Duodenal mucosa (tissue), 2 donors: ENCODE data around the gene NFIA.

Experiments used
- H3K27ac ChIP-seq: one replicate; pipeline ENCODE4 v1.7.0; 2013; ENCODE audit warnings: low read depth, low read length
- H3K27me3 ChIP-seq, 2 donors: one replicate each; pipeline ENCODE4 v1.7.0; 2013; ENCODE audit warnings: low read length in 2 of 2, control low read depth in 1 of 2; ENCODE audit not compliant: insufficient read depth in 2 of 2, control insufficient read depth in 1 of 2
- H3K36me3 ChIP-seq, 2 donors: one replicate each; pipeline ENCODE4 v1.7.0; 2013; ENCODE audit warnings: low read length in 2 of 2, control low read depth in 1 of 2; ENCODE audit not compliant: insufficient read depth in 2 of 2, control insufficient read depth in 1 of 2
- H3K4me1 ChIP-seq, 2 donors: one replicate each; pipeline ENCODE4 v1.7.0; 2013; ENCODE audit warnings: low read length in 2 of 2, control low read depth in 1 of 2; ENCODE audit not compliant: insufficient read depth in 2 of 2, control insufficient read depth in 1 of 2
- H3K4me3 ChIP-seq, 2 donors: one replicate each; pipeline ENCODE4 v1.7.0; 2013; ENCODE audit warnings: low read length in 2 of 2, low read depth in 1 of 2
- H3K9ac ChIP-seq, 2 donors: one replicate each; pipeline ENCODE4 v1.7.0; 2013; ENCODE audit warnings: low read length in 2 of 2, low read depth in 1 of 2
- H3K9me3 ChIP-seq, 2 donors: one replicate each; pipeline ENCODE4 v1.7.0; 2013; ENCODE audit warnings: low read length in 2 of 2, control low read depth in 1 of 2; ENCODE audit not compliant: control insufficient read depth in 1 of 2

NFIA gene

DNA sequence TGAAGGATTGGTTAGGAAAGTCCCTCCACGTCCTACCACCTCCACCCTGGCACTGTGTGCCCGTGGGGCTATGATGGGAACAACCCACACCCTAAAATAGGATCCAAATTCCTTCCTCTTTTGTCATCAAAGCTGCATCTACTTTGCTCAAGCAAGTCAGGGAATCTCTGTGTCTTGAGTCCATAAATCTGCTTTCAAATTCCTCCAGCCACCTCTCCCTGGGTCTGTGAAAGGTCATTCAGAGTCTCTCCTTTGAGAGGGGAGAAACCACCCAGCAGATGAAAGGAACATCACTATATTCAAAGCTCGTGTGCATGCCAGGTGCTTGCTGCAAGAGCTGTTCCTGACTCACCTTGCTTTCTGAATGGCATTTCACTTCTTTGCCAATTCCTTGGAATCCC, 399.0 kb downstream of the NFIA start:
- Histone ChIP-seq H3K27ac (no peak overlapping the region), H3K27me3 (no peaks in the 10 kb centered on the region), H3K9me3 (no peaks in the 10 kb centered on the region), H3K4me1 (peaks cover 0 to 4% of the 10 kb centered on the region in 2 donors), H3K9ac (no peak overlapping the region), H3K36me3 (no peaks in the 10 kb centered on the region), H3K4me3 (no peak overlapping the region)

DNA sequence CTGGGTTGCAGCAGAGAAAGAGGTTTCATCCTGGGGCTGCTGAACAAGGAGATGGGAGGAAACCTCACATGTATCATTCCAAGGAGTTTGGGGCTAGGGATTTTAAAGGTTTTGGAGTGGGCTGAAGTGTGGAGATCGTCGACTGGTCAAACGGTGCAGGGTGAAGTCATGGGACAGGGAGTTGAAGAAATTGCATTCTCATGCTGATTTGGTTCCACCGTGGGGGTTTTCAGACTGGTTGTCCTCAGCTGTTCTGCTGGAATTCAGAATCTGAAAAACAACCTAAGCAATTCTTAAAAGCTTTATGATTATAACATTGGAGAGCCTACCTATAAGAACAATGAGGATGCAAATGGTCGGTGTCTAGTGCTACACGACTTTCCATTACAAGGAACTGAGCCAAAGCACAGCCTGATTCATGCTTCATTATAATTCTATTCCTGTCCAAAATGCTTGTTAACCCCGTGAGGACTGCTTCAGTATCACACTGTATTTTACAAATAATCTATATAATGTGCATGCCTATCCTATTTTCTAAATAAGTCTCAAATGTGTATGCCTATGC, 399.9 kb downstream of the NFIA start:
- no peaks in the 10 kb centered on the region for H3K36me3 ChIP-seq
- H3K27ac ChIP-seq: no peak overlapping the region
- H3K9me3 ChIP-seq: no peaks in the 10 kb centered on the region
- H3K9ac ChIP-seq: no peak overlapping the region
- peaks cover 0 to 11% of the 10 kb centered on the region in 2 donors for H3K4me1 ChIP-seq
- H3K4me3 ChIP-seq: no peak overlapping the region
- no peaks in the 10 kb centered on the region for H3K27me3 ChIP-seq

DNA sequence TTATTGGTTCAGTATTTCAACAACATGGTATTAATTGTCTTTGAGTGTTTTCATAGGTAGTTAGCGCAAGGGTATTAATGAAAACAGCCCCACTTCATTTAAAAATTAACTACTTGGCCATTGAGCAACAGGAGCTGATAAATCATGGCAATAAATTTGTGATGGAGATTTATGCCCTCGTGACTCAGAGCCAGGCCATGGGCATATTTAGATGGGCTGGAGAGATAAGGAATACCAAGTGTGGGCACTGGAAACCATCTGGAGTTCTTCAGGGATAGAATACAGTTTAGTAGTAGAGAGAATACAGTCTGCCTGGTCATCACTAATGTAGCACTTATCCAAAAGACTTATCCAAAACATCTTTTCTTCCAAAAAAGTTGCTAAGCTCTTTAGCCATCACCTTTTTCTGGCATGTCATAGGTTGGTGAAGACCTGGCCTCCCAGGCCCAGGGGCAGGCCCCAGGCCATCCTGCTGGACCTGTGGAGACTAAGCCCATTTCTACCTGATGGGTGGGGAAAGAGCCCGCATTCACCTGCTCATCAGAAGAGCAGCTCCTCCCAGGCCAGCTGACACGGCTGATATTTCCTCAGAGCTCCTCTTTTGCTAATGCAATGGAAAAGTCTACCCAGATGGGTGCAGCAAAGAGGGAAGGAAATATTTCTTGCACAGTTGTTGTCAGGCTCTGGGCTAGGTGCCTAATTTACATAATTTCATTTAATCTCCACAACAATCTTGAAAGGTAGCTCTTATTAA, 404.6 kb downstream of the NFIA start:
- Histone ChIP-seq H3K9me3 (no peaks in the 10 kb centered on the region), H3K27ac (no peak overlapping the region), H3K9ac (no peak overlapping the region), H3K4me1 (peaks cover 0 to 11% of the 10 kb centered on the region in 2 donors), H3K4me3 (no peak overlapping the region), H3K36me3 (no peaks in the 10 kb centered on the region), H3K27me3 (no peaks in the 10 kb centered on the region)

DNA sequence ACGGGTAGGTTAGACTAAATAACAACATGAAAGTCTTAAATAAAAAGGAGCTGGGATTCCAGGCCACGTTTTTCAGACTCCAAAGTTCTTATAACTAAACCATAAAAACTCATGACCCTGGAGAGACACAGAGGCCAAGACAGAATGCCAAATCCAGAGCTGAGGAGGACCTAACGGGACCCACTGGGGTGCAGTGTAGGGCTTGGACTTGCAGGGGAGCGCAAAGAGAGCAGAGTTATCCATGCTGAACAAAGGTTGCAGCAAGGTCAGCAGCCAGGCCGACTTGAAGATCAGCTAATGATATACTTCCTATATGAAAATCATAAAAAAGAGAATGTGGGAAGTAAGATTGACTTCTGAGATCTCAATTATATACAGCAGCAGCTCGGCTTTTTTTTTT, 405.4 kb downstream of the NFIA start:
- Histone ChIP-seq H3K4me3 (no peak overlapping the region), H3K4me1 (peaks cover 0 to 11% of the 10 kb centered on the region in 2 donors), H3K27ac (no peak overlapping the region), H3K9ac (no peak overlapping the region), H3K9me3 (no peaks in the 10 kb centered on the region), H3K36me3 (no peaks in the 10 kb centered on the region), H3K27me3 (no peaks in the 10 kb centered on the region)

DNA sequence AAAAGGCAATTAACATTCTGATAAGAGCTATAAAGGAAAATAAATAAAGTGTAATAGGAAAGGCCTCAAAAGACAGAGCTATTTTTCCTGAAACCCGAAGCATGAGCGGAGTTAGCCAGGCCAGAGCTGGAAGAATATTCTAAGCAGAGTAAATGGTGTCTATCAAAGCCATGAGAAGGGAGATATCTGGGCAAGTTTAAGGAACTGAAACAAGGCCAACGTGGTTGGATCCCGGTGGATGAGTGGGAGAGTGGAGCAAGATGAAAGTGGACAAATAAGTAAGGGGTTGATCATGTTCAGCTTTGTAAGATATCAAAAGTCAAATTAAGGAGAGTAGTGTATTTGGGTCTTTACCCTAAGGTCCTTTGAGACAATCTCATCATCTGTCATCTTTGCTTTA, 408.6 kb downstream of the NFIA start:
- H3K9ac ChIP-seq: no peak overlapping the region
- no peaks in the 10 kb centered on the region for H3K27me3 ChIP-seq
- no peak overlapping the region for H3K4me3 ChIP-seq
- no peaks in the 10 kb centered on the region for H3K36me3 ChIP-seq
- no peaks in the 10 kb centered on the region for H3K9me3 ChIP-seq
- H3K4me1 ChIP-seq: peaks cover 0 to 11% of the 10 kb centered on the region in 2 donors
- no peak overlapping the region for H3K27ac ChIP-seq

DNA sequence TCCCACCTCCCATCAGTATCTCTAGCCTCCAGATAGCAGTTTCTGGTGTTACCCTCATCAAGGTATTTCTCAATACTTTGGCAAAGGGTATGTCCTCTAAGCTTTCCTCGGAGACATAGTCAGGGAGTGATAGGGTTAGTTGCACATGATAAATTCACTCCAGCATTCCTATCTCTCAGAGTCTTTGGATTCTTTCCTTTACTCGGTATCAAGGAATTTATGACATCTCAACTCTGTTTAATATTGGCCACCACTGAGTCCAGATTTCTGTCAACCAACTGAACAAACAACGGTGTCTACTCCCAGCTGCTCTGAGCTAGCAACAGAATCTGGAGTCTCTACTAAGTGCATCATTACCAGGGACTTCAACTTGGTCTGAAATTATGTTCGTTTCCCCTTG, 409.1 kb downstream of the NFIA start:
- Histone ChIP-seq H3K4me3 (no peak overlapping the region), H3K4me1 (peaks cover 0 to 5% of the 10 kb centered on the region in 2 donors), H3K9me3 (no peaks in the 10 kb centered on the region), H3K27ac (no peak overlapping the region), H3K9ac (no peak overlapping the region), H3K27me3 (no peaks in the 10 kb centered on the region), H3K36me3 (no peaks in the 10 kb centered on the region)

DNA sequence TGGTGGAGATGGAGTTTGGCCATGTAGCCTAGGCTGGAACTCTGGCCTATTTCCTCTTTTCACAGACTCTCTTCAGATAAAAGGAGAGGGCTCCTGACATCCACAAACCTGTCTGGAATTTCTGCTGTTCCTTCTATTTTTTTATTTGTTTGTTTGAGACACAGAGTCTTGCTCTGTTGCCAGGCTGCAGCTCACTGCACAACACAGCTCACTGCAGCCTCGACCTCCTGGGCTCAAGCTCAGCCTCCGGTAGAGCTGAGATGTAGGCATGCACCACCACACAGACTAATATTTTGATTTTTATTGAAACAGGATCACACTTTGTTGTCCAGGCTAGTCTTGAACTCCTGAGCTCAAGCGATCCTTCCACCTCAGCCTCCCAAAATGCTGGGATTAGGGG, 411.6 kb downstream of the NFIA start:
- H3K9ac ChIP-seq: no peak overlapping the region
- no peak overlapping the region for H3K4me3 ChIP-seq
- H3K9me3 ChIP-seq: no peaks in the 10 kb centered on the region
- no peaks in the 10 kb centered on the region for H3K36me3 ChIP-seq
- H3K27me3 ChIP-seq: no peaks in the 10 kb centered on the region
- no peak overlapping the region for H3K27ac ChIP-seq
- no peaks in the 10 kb centered on the region for H3K4me1 ChIP-seq

DNA sequence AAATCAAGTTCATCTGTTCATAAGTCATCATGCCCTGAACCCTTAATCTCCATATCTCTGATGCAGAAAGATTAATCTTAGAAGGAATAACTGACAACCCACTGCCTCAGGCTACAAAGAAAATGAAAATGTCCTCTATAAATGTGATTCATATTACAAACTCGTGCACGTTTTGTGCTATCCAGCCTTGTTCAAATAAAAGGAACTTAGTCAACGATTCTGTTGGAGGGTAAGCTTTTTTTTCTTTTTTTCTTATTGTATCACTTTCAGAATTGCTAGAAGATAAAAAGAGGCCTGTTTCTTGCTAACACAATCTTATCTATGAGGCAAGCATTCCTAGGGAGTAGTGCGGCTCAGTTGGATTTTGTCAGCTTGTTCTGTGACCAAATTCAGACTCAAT, 414.1 kb downstream of the NFIA start:
- Histone ChIP-seq H3K27me3 (no peaks in the 10 kb centered on the region), H3K9ac (no peak overlapping the region), H3K9me3 (no peaks in the 10 kb centered on the region), H3K4me1 (no peaks in the 10 kb centered on the region), H3K27ac (no peak overlapping the region), H3K36me3 (no peaks in the 10 kb centered on the region), H3K4me3 (no peak overlapping the region)

DNA sequence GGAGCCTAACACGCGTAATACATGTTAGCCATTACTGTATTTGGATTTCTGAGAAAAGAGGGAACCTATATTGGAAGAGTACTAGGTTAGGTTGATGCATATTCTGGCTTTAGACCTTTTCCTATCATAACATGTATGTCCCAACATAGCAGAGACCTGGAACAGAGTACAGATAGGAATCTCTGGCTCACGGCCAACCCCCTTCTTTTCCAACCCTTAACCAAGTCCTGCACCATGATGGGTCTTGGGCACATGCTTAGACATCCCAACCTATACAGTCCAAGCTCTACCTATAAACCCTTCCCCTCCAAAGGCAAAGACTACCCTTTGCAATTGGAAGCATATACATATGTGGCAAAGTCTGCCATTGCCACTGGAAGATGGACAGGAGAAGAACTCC, 414.7 kb downstream of the NFIA start:
- Histone ChIP-seq H3K4me3 (no peak overlapping the region), H3K27ac (no peak overlapping the region), H3K4me1 (no peaks in the 10 kb centered on the region), H3K9me3 (no peaks in the 10 kb centered on the region), H3K9ac (no peak overlapping the region), H3K36me3 (no peaks in the 10 kb centered on the region), H3K27me3 (peaks cover 0 to 2% of the 10 kb centered on the region in 2 donors)

DNA sequence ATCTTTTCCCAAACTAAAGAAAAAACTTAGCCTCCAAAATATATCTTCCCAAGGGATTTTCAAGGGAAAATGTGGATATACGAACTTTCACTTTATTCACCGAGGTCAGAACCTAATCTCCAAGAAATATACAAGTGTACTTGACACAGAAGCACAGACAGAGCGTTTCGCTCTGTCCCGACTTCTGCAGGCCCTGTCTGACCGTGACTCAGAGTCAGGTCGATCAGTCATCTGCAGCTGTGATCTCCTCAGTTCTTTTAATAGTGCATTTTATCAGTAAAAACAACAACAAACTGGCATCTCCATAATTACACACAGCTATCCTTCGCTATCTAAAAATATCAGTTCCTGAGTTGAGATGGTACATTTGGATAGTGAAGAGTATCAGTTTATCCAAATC, 416.0 kb downstream of the NFIA start:
- no peaks in the 10 kb centered on the region for H3K36me3 ChIP-seq
- no peaks in the 10 kb centered on the region for H3K4me1 ChIP-seq
- no peak overlapping the region for H3K27ac ChIP-seq
- no peak overlapping the region for H3K4me3 ChIP-seq
- H3K9ac ChIP-seq: no peak overlapping the region
- peaks cover 0 to 4% of the 10 kb centered on the region in 2 donors for H3K27me3 ChIP-seq
- H3K9me3 ChIP-seq: no peaks in the 10 kb centered on the region
